CD4-positive, alpha-beta T cell (primary cell): ENCODE data around the gene RDH5. TPM values are rescaled to one million over a fixed set of nuclear protein-coding genes. Genes with fewer than 3 reads are reported as not detected.

Source experiments
- ATAC-seq: fragments of 200-7000 bp; cut with Tn5 transposase; one replicate; pipeline ENCODE4 v1.10.0; 2022; ENCODE audit warnings: mild to moderate bottlenecking; ENCODE audit not compliant: poor library complexity
- CTCF ChIA-PET: fragments of 350-600 bp; sonication (Branson Sonifier 250); formaldehyde crosslinking; loops from one replicate; lab custom pipeline; 2021; ENCODE audit warnings: antibody characterized with exemption, inconsistent platforms; lab: Charles Lee
- POLR2A ChIA-PET: fragments of 350-600 bp; sonication (Branson Sonifier 250); formaldehyde crosslinking; loops from one replicate; lab custom pipeline; 2021; ENCODE audit warnings: antibody characterized with exemption, inconsistent platforms; lab: Charles Lee
- DNase-seq, 14 experiments: peaks; one replicate each; pipeline ENCODE4 v3.0.0-alpha.2; 2013 to 2020; ENCODE audit warnings: mixed read lengths in 2 of 14
- H3K27ac ChIP-seq, 2 donors: one replicate each; pipeline versions ENCODE4 v1.5.1 to v1.7.0; 2013; ENCODE audit warnings: low read length in 2 of 2, low read depth in 1 of 2, mild to moderate bottlenecking in 1 of 2
- H3K27me3 ChIP-seq, 2 experiments: 1 replicate in 1 of 2; 2 replicates in 1 of 2; pipeline versions ENCODE4 v1.6.1 to v1.7.0; 2013; ENCODE audit warnings: low read length in 2 of 2, control low read depth in 1 of 2, mild to moderate bottlenecking in 1 of 2, moderate library complexity in 1 of 2; ENCODE audit not compliant: insufficient read depth in 2 of 2, control insufficient read depth in 1 of 2
- H3K36me3 ChIP-seq: one replicate; pipeline ENCODE4 v1.6.1; 2013; ENCODE audit warnings: low read length, control low read depth; ENCODE audit not compliant: insufficient read depth
- H3K4me1 ChIP-seq: one replicate; pipeline ENCODE4 v1.6.1; 2013; ENCODE audit warnings: low read length, control low read depth; ENCODE audit not compliant: insufficient read depth
- H3K4me3 ChIP-seq: one replicate; pipeline ENCODE4 v1.5.1; 2013; ENCODE audit warnings: mild to moderate bottlenecking, low read length, moderate library complexity
- H3K9me3 ChIP-seq, 2 experiments: 1 replicate in 1 of 2; 2 replicates in 1 of 2; pipeline versions ENCODE4 v1.6.1 to v1.7.0; 2013; ENCODE audit warnings: low read length in 2 of 2, mild to moderate bottlenecking in 2 of 2, control low read depth in 1 of 2, moderate library complexity in 1 of 2; ENCODE audit not compliant: control insufficient read depth in 1 of 2, insufficient read depth in 1 of 2
- H3K27ac Mint-ChIP-seq: one replicate; pipeline ENCODE4 v1.8.0; 2020; ENCODE audit warnings: mixed read lengths
- H3K27me3 Mint-ChIP-seq: one replicate; pipeline ENCODE4 v1.8.0; 2021; ENCODE audit warnings: mixed read lengths
- H3K36me3 Mint-ChIP-seq: one replicate; pipeline ENCODE4 v1.8.0; 2021; ENCODE audit warnings: low read depth, mixed read lengths
- H3K4me1 Mint-ChIP-seq: one replicate; pipeline ENCODE4 v1.8.0; 2021; ENCODE audit warnings: low read depth, mixed read lengths
- H3K4me3 Mint-ChIP-seq: one replicate; pipeline ENCODE4 v1.8.0; 2020; ENCODE audit warnings: mild to moderate bottlenecking, mixed read lengths
- H3K9me3 Mint-ChIP-seq: one replicate; pipeline ENCODE4 v1.8.0; 2020; ENCODE audit warnings: mixed read lengths
- CTCF ChIP-seq: fragments of 200-600 bp; IDR thresholded peaks from one replicate; pipeline ENCODE4 v1.8.0; 2022; ENCODE audit warnings: antibody characterized with exemption, mild to moderate bottlenecking
- intact Hi-C, 2 experiments: fragments of 100-400 bp; cut with DNase I in 1 of 2; cut with micrococcal nuclease in 1 of 2; formaldehyde crosslinking; loops; one replicate each; pipeline versions ENCODE4 v1.15.1 to v1.9.0; 2023 to 2025; cut with DNase I, micrococcal nuclease
- total RNA-seq, 174 experiments: library from RNA in 2 of 174; stranded (reverse) in 2 of 174; gene quantifications; one replicate each; pipeline ENCODE4 v1.2.3 and lab custom pipeline; 2021 to 2026

RDH5 gene
- total RNA-seq, 2 experiments from 2014 or later, result 8.8 TPM

- no peaks in the 10 kb centered on the region for H3K9me3 Mint-ChIP-seq
- Histone ChIP-seq H3K27me3 (no peaks in the 10 kb centered on the region), H3K9me3 (no peaks in the 10 kb centered on the region), H3K4me1 (peaks cover 46% of the 10 kb centered on the region), H3K36me3 (peaks cover 10% of the 10 kb centered on the region), H3K4me3 (no peak overlapping the region), H3K27ac (peak overlapping the region in 1 of 2 donors; percentile 1)
- ChIA-PET CTCF (interaction anchor here (0.5 to 2.1 kb wide), 10 partner anchors 8 to 376 kb away, joined by 3 to 46 read pairs (median 4); partner anchors contain the start of gene BLOC1S1), POLR2A (interaction anchor here (0.7 to 2.3 kb wide), 5 partner anchors 9 to 72 kb away, joined by 3 to 19 read pairs (median 4); partner anchors contain the start of gene BLOC1S1)
- H3K27ac Mint-ChIP-seq, result peak overlapping the region; percentile 34
- TF ChIP-seq CTCF, result no peak
- intact Hi-C loops, result loop anchor here in 1 of 2 experiments (1.0 kb wide), 1 partner anchor 13 kb away; no protein-coding TSS in a partner anchor
- ATAC-seq (no peak), DNase-seq (no peak)
- H3K36me3 Mint-ChIP-seq, result peaks cover 18% of the 10 kb centered on the region
- peaks cover 38% of the 10 kb centered on the region for H3K4me1 Mint-ChIP-seq
- H3K4me3 Mint-ChIP-seq, result peak overlapping the region; percentile 80
- no peaks in the 10 kb centered on the region for H3K27me3 Mint-ChIP-seq
Observed at GRCh38 chr12:55724940-55725309, 4.7 kb downstream of the RDH5 start.

- Mint-ChIP-seq H3K4me1 (peaks cover 44% of the 10 kb centered on the region), H3K36me3 (peaks cover 11% of the 10 kb centered on the region), H3K27me3 (no peaks in the 10 kb centered on the region), H3K27ac (peak overlapping the region; percentile 34), H3K4me3 (peak overlapping the region; percentile 66), H3K9me3 (no peaks in the 10 kb centered on the region)
- peaks cover 48% of the 10 kb centered on the region for H3K4me1 ChIP-seq
- ChIA-PET CTCF (interaction anchor here (1.1 to 2.1 kb wide), 3 partner anchors 12 to 210 kb away, joined by 4 to 46 read pairs (median 6); no protein-coding TSS in a partner anchor), POLR2A (interaction anchor here (1.4 kb wide), 1 partner anchor 11 kb away, joined by 3 read pairs; no protein-coding TSS in a partner anchor)
- no peaks in the 10 kb centered on the region for H3K9me3 ChIP-seq
- H3K4me3 ChIP-seq, result no peak overlapping the region
- no peak for DNase-seq
- H3K36me3 ChIP-seq, result peaks cover 7% of the 10 kb centered on the region
- intact Hi-C loops, result no loop called here
- no peaks in the 10 kb centered on the region for H3K27me3 ChIP-seq
- no peak for TF ChIP-seq CTCF
- no peak for ATAC-seq
- H3K27ac ChIP-seq, result no peak overlapping the region
Observed at GRCh38 chr12:55725556-55725955, 5.4 kb downstream of the RDH5 start.

GRCh38 chr12:55726971-55727370 lies 6.8 kb downstream of the RDH5 start:
- Histone ChIP-seq H3K27ac (peak overlapping the region in 1 of 2 donors; percentile 54), H3K4me1 (peaks cover 43% of the 10 kb centered on the region), H3K9me3 (no peaks in the 10 kb centered on the region), H3K27me3 (no peaks in the 10 kb centered on the region), H3K4me3 (no peak overlapping the region), H3K36me3 (peaks cover 7% of the 10 kb centered on the region)
- ATAC-seq, result no peak
- no peaks in the 10 kb centered on the region for H3K9me3 Mint-ChIP-seq
- no peaks in the 10 kb centered on the region for H3K27me3 Mint-ChIP-seq
- peak overlapping the region; percentile 86 for H3K4me3 Mint-ChIP-seq
- peak in 1 of 14 experiments; percentile 39 for DNase-seq
- intact Hi-C loops, result no loop called here
- H3K4me1 Mint-ChIP-seq, result peaks cover 48% of the 10 kb centered on the region
- CTCF ChIA-PET, result no interaction called here
- TF ChIP-seq CTCF, result no peak
- H3K36me3 Mint-ChIP-seq, result peaks cover 10% of the 10 kb centered on the region
- POLR2A ChIA-PET, result interaction anchor here (1.1 kb wide), 1 partner anchor 12 kb away, joined by 4 read pairs; no protein-coding TSS in a partner anchor
- H3K27ac Mint-ChIP-seq, result peak overlapping the region; percentile 80
